NCI-H187 treated with DMSO at 0.1 percent for 48 hours (cell line): ENCODE measurements around the gene PIGBOS1.
"Not testable (repeated sequence)": the region's sequence is repeated elsewhere in the genome, so short reads cannot be mapped to it uniquely, and the experiment has no call there.

Experiments
- DNase-seq: peaks from one replicate; lab custom pipeline; 2025; lab: John Stamatoyannopoulos, UW

The PIGBOS1 gene

GRCh38 chr15:55290528-55291057 is 28.3 kb downstream of the PIGBOS1 start:
- DNase-seq: no peak

- DNase-seq: no peak
Observed at GRCh38 chr15:55289746-55290527, 29.0 kb downstream of the PIGBOS1 start, which contains the start of gene RAB27A. Gene RAB27A, minus strand, starts transcription at chr15:55289813. Its CDS starts 54,879 bp downstream, at chr15:55234934.

GRCh38 chr15:55289011-55289745 is 29.7 kb downstream of the PIGBOS1 start:
- no peak for DNase-seq

GRCh38 chr15:55288006-55288717 is 30.8 kb downstream of the PIGBOS1 start:
- DNase-seq: no peak

- DNase-seq: not testable (repeated sequence)
Observed at GRCh38 chr15:55286442-55287189, 32.3 kb downstream of the PIGBOS1 start.

GRCh38 chr15:55284426-55284825 is 34.5 kb downstream of the PIGBOS1 start:
- DNase-seq: no peak

GRCh38 chr15:55283379-55284147 is 35.4 kb downstream of the PIGBOS1 start:
- DNase-seq: no peak

GRCh38 chr15:55282284-55282833 is 36.6 kb downstream of the PIGBOS1 start:
- no peak for DNase-seq

- DNase-seq: no peak
Observed at GRCh38 chr15:55281517-55282228, 37.2 kb downstream of the PIGBOS1 start.

GRCh38 chr15:55280589-55280988 is 38.3 kb downstream of the PIGBOS1 start:
- DNase-seq: not testable (repeated sequence)

GRCh38 chr15:55279746-55280351 is 39.1 kb downstream of the PIGBOS1 start:
- no peak for DNase-seq

GRCh38 chr15:55279100-55279745 is 39.7 kb downstream of the PIGBOS1 start:
- DNase-seq: no peak

- no peak for DNase-seq
Observed at GRCh38 chr15:55277715-55278114, 41.2 kb downstream of the PIGBOS1 start.

GRCh38 chr15:55277116-55277564 is 41.8 kb downstream of the PIGBOS1 start:
- no peak for DNase-seq

GRCh38 chr15:55276324-55276723 is 42.6 kb downstream of the PIGBOS1 start:
- no peak for DNase-seq

- DNase-seq: no peak
Observed at GRCh38 chr15:55270291-55270690, 48.6 kb downstream of the PIGBOS1 start.

GRCh38 chr15:55268176-55268695 is 50.7 kb downstream of the PIGBOS1 start:
- no peak for DNase-seq

- DNase-seq: no peak
Observed at GRCh38 chr15:55267401-55268175, 51.3 kb downstream of the PIGBOS1 start.
